GM23338 (cell line): ENCODE data around the gene ARMC9. TPM values are rescaled to one million over a fixed set of nuclear protein-coding genes. Genes with fewer than 3 reads are reported as not detected.

Experiments
- ATAC-seq: fragments of 200-7000 bp; cut with Tn5 transposase; 3 replicates; pipeline ENCODE4 v1.9.1; 2020
- DNase-seq: peaks from one replicate; pipeline ENCODE4 v3.0.0-alpha.2; 2015; ENCODE audit warnings: low spot score
- H2AFZ ChIP-seq: fragments of 200-600 bp; sonication (generic); 2 replicates; pipeline ENCODE4 v1.8.0; 2016; ENCODE audit warnings: antibody characterized with exemption, mild to moderate bottlenecking, moderate library complexity
- H3F3A ChIP-seq: fragments of 200-600 bp; sonication (generic); replicated peaks from 2 replicates; pipeline ENCODE4 v1.8.0; 2017; ENCODE audit warnings: antibody characterized with exemption, mixed run types, low read depth
- H3K27ac ChIP-seq: fragments of 200-600 bp; sonication (generic); 2 replicates; pipeline ENCODE4 v1.6.1; 2016; ENCODE audit warnings: low read depth
- H3K27me3 ChIP-seq: fragments of 200-600 bp; sonication (generic); 2 replicates; pipeline ENCODE4 v1.8.0; 2016; ENCODE audit warnings: mild to moderate bottlenecking, mixed run types, moderate library complexity; ENCODE audit not compliant: insufficient read depth
- H3K36me3 ChIP-seq: fragments of 200-600 bp; sonication (generic); 2 replicates; pipeline ENCODE4 v1.8.0; 2016; ENCODE audit warnings: mild to moderate bottlenecking; ENCODE audit not compliant: insufficient read depth
- H3K4me1 ChIP-seq: fragments of 200-600 bp; sonication (generic); 2 replicates; pipeline ENCODE4 v1.8.0; 2016; ENCODE audit warnings: mild to moderate bottlenecking, moderate library complexity; ENCODE audit not compliant: insufficient read depth
- H3K4me2 ChIP-seq: fragments of 200-600 bp; sonication (generic); 2 replicates; pipeline ENCODE4 v1.7.1; 2017; ENCODE audit warnings: mixed run types
- H3K4me3 ChIP-seq: fragments of 200-600 bp; sonication (generic); 2 replicates; pipeline ENCODE4 v1.6.1; 2016; ENCODE audit warnings: mixed run types
- H3K79me2 ChIP-seq: fragments of 200-600 bp; sonication (generic); replicated peaks from 2 replicates; pipeline ENCODE4 v1.8.0; 2017; ENCODE audit warnings: mild to moderate bottlenecking; ENCODE audit not compliant: insufficient read depth
- H3K9me2 ChIP-seq: fragments of 200-600 bp; sonication (generic); 2 replicates; pipeline ENCODE4 v1.8.0; 2017; ENCODE audit not compliant: insufficient read depth
- H4K20me1 ChIP-seq: fragments of 200-600 bp; sonication (generic); replicated peaks from 2 replicates; pipeline ENCODE4 v1.8.0; 2017; ENCODE audit warnings: mild to moderate bottlenecking; ENCODE audit not compliant: insufficient read depth
- H3K27ac Mint-ChIP-seq: 2 replicates; pipeline ENCODE4 v1.8.0; 2020; ENCODE audit warnings: inconsistent platforms, mild to moderate bottlenecking, moderate library complexity, mixed read lengths
- H3K27me3 Mint-ChIP-seq: 3 replicates; pipeline ENCODE4 v1.8.0; 2022; ENCODE audit warnings: low read depth, mild to moderate bottlenecking, moderate library complexity, mixed read lengths, inconsistent platforms; ENCODE audit not compliant: insufficient read depth, poor library complexity
- H3K36me3 Mint-ChIP-seq: 3 replicates; pipeline ENCODE4 v1.8.0; 2021; ENCODE audit warnings: low read depth, mild to moderate bottlenecking, inconsistent platforms, moderate library complexity, mixed read lengths
- H3K4me1 Mint-ChIP-seq: 3 replicates; pipeline ENCODE4 v1.8.0; 2020; ENCODE audit warnings: mild to moderate bottlenecking, inconsistent platforms, mixed read lengths
- H3K4me3 Mint-ChIP-seq: 3 replicates; pipeline ENCODE4 v1.8.0; 2021; ENCODE audit warnings: moderate library complexity, mild to moderate bottlenecking, inconsistent platforms, mixed read lengths
- H3K9me3 Mint-ChIP-seq: 3 replicates; pipeline ENCODE4 v1.8.0; 2020; ENCODE audit warnings: moderate library complexity, mild to moderate bottlenecking, inconsistent platforms, mixed read lengths
- EZH2phosphoT487 ChIP-seq: fragments of 200-600 bp; sonication (generic); IDR thresholded peaks from one replicate; pipeline ENCODE4 v1.8.1; 2018; ENCODE audit warnings: antibody characterized with exemption; ENCODE audit not compliant: unreplicated experiment
- REST ChIP-seq: IDR thresholded peaks from one replicate; pipeline ENCODE4 v1.6.1; 2018; ENCODE audit warnings: antibody characterized with exemption; ENCODE audit not compliant: unreplicated experiment
- STAT1 ChIP-seq: IDR thresholded peaks from one replicate; pipeline ENCODE4 v1.6.1; 2016; ENCODE audit warnings: antibody characterized with exemption; ENCODE audit not compliant: unreplicated experiment
- ZNF114 ChIP-seq: fragments of 250-450 bp; sonication (Bioruptor Pico); IDR thresholded peaks from 2 replicates; pipeline ENCODE4 v1.5.0; 2020; ENCODE audit warnings: mild to moderate bottlenecking, moderate library complexity
- polyA plus RNA-seq: library from polyadenylated mRNA; unstranded; fragments of >200 nt; fragmentation: Nextera tagmentation; extraction: Ambion mirVana; gene quantifications from 2 replicates; pipeline ENCODE4 v1.2.1, GENCODE V29; 2016
- total RNA-seq: library from RNA; depleted of rRNA; stranded (reverse); fragments of >200 nt; shearing (Covaris generic); gene quantifications from 2 replicates; pipeline ENCODE4 v1.2.3, GENCODE V29; 2014
- TF ChIP-seq, protein P1 (sequence below), 2 experiments: fragments of 200-600 bp in 1 of 2; sonication (generic) in 1 of 2; conservative IDR thresholded peaks; 2 replicates each; pipeline versions ENCODE4 v1.5.1 to v1.6.1; 2016 to 2017; ENCODE audit warnings: antibody characterized with exemption in 2 of 2, low read depth in 2 of 2, mild to moderate bottlenecking in 2 of 2, moderate library complexity in 1 of 2

Gene ARMC9
- total and polyA plus RNA-seq, 2 experiments from 2014 or later: 29.2 to 56.0 TPM

DNA sequence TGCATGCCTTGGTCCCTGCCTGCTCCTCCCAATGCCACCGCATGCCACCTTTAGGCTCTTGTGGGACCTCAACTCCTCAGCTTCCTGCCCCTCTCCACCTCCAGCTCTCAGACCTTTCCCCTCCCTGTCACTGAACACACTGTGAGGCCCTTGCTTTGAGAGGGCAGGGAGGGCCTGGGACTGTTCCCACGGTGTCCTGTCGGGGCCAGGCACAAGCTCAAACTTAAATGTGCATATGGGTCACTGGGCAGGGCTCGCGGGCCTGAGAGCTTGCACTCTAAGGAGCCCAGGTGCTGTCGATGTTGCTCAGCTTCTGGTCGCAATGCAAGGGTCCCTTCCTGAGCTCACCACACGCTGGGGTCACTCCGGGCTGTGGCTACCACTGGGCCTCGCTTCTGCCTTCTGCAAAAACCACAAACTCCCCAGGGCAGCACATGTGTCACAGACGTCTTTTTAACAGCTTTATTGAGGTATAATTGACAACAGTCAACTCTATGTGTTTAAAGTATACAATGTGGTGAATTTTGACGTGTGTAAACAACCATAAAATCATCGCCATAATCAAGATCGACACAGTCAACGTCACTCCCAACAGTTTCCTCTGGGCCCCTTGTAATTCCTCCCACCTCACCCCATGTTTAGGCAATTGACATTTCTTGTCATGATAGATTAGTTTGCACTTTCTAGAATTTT lies 185.1 kb downstream of the ARMC9 start:
- peaks cover 9% of the 10 kb centered on the region; the same call in 2 of the 3 replicates for H3K4me1 Mint-ChIP-seq

GRCh38 chr2:231384109-231384435 lies 185.6 kb downstream of the ARMC9 start:
- DNase-seq (no peak), ATAC-seq (no peak)
- Mint-ChIP-seq H3K4me3 (no peak overlapping the region), H3K36me3 (peaks cover 13% of the 10 kb centered on the region), H3K27ac (no peak overlapping the region), H3K9me3 (peaks cover 27% of the 10 kb centered on the region), H3K4me1 (peaks cover 14% of the 10 kb centered on the region), H3K27me3 (peaks cover 16% of the 10 kb centered on the region)
- no peaks in the 10 kb centered on the region for H4K20me1 ChIP-seq
- no peaks in the 10 kb centered on the region for H3K4me1 ChIP-seq
- H3F3A ChIP-seq: no peaks in the 10 kb centered on the region
- no peak overlapping the region for H3K27ac ChIP-seq
- no peak for TF ChIP-seq EZH2phosphoT487
- no peak for TF ChIP-seq ZNF114 (CRISPR knock-in tag)
- no peaks in the 10 kb centered on the region; the same call in 1 of the 2 replicates for H3K36me3 ChIP-seq
- no peak overlapping the region for H2AFZ ChIP-seq
- H3K27me3 ChIP-seq: no peaks in the 10 kb centered on the region
- H3K9me2 ChIP-seq: no peaks in the 10 kb centered on the region
- no peak overlapping the region for H3K4me2 ChIP-seq
- H3K4me3 ChIP-seq: no peak overlapping the region
- H3K79me2 ChIP-seq: no peaks in the 10 kb centered on the region

More for the DNA sequence above, 185.1 kb downstream of the ARMC9 start:
- TF ChIP-seq REST (no peak), ZNF114 (CRISPR knock-in tag) (no peak), STAT1 (no peak)
- TF ChIP-seq, protein P1, sequence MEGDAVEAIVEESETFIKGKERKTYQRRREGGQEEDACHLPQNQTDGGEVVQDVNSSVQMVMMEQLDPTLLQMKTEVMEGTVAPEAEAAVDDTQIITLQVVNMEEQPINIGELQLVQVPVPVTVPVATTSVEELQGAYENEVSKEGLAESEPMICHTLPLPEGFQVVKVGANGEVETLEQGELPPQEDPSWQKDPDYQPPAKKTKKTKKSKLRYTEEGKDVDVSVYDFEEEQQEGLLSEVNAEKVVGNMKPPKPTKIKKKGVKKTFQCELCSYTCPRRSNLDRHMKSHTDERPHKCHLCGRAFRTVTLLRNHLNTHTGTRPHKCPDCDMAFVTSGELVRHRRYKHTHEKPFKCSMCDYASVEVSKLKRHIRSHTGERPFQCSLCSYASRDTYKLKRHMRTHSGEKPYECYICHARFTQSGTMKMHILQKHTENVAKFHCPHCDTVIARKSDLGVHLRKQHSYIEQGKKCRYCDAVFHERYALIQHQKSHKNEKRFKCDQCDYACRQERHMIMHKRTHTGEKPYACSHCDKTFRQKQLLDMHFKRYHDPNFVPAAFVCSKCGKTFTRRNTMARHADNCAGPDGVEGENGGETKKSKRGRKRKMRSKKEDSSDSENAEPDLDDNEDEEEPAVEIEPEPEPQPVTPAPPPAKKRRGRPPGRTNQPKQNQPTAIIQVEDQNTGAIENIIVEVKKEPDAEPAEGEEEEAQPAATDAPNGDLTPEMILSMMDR (conservative IDR thresholded peaks at IDR 0.05; ENCODE audit: low read depth in 2 of 2): no peak
- H3K27ac ChIP-seq: no peak overlapping the region
- Mint-ChIP-seq H3K36me3 (peaks cover 13% of the 10 kb centered on the region), H3K27ac (no peak overlapping the region; the same call in 1 of the 2 replicates), H3K27me3 (peaks cover 16% of the 10 kb centered on the region), H3K9me3 (peaks cover 27% of the 10 kb centered on the region), H3K4me3 (no peak overlapping the region)
- H3K36me3 ChIP-seq: no peaks in the 10 kb centered on the region; the same call in 1 of the 2 replicates
- H3K4me2 ChIP-seq: no peak overlapping the region
- no peaks in the 10 kb centered on the region for H3F3A ChIP-seq
- no peaks in the 10 kb centered on the region for H3K79me2 ChIP-seq
- H2AFZ ChIP-seq: no peak overlapping the region
- no peaks in the 10 kb centered on the region for H4K20me1 ChIP-seq
- H3K4me1 ChIP-seq: no peaks in the 10 kb centered on the region
- DNase-seq: no peak
- H3K9me2 ChIP-seq: no peaks in the 10 kb centered on the region
- no peaks in the 10 kb centered on the region for H3K27me3 ChIP-seq
- no peak for ATAC-seq
- no peak overlapping the region for H3K4me3 ChIP-seq
